A549 (cell line): ENCODE data around the gene STOX1. TPM values are rescaled to one million over a fixed set of nuclear protein-coding genes. Genes with fewer than 3 reads are reported as not detected.

Experiments
- ATAC-seq, 2 experiments: fragments of 200-7000 bp in 1 of 2; fragments of >200 bp in 1 of 2; cut with Nextera tagmentation in 1 of 2; cut with Tn5 transposase in 1 of 2; 3 replicates each; pipeline versions ENCODE4 v1.8.0 to v1.9.1; 2018 to 2020; ENCODE audit warnings: mild to moderate bottlenecking in 1 of 2, moderate library complexity in 1 of 2
- CTCF ChIA-PET: fragments of 300-600 bp; sonication (Branson Sonifier 250); formaldehyde crosslinking; extraction: SDS; loops from one replicate; lab custom pipeline; 2021; ENCODE audit warnings: antibody characterized with exemption, inconsistent platforms; lab: Yijun Ruan, JAX
- POLR2A ChIA-PET: fragments of 350-600 bp; formaldehyde crosslinking; extraction: SDS; loops from one replicate; lab custom pipeline; 2021; ENCODE audit warnings: antibody characterized with exemption, inconsistent platforms; lab: Yijun Ruan, JAX
- DNase-seq, 2 experiments: peaks; one replicate each; pipeline versions ENCODE4 v3.0.0 to v3.0.0-alpha.2; 2011 to 2016; ENCODE audit warnings: low read depth in 1 of 2, low spot score in 1 of 2
- FAIRE-seq: peaks from 2 replicates; lab custom pipeline; 2011; peaks lifted over from hg19 to GRCh38; lab: Jason Lieb, UNC
- H3K27ac ChIP-seq, 2 experiments: fragments of >200 bp; sonication (Bioruptor Twin); formaldehyde crosslinking; 3 replicates each; pipeline ENCODE4 v1.5.1; 2016 to 2017
- H3K4me1 ChIP-seq: fragments of >200 bp; sonication (Bioruptor Twin); formaldehyde crosslinking; 3 replicates; pipeline ENCODE4 v1.6.1; 2016
- H3K4me2 ChIP-seq: fragments of >200 bp; sonication (Bioruptor Twin); formaldehyde crosslinking; 3 replicates; pipeline ENCODE4 v1.6.1; 2016
- H3K4me3 ChIP-seq: fragments of >200 bp; sonication (Bioruptor Twin); formaldehyde crosslinking; 3 replicates; pipeline ENCODE4 v1.5.1; 2016
- H3K9me3 ChIP-seq: fragments of >200 bp; sonication (Bioruptor Twin); formaldehyde crosslinking; 3 replicates; pipeline ENCODE4 v1.6.1; 2016
- ATOH8 ChIP-seq: fragments of 250-450 bp; sonication (Bioruptor Pico); IDR thresholded peaks from 2 replicates; pipeline ENCODE4 v1.5.0; 2020; ENCODE audit warnings: low read depth, mild to moderate bottlenecking, moderate library complexity
- CEBPB ChIP-seq, 2 experiments: fragments of >200 bp in 1 of 2; sonication (Bioruptor Twin) in 1 of 2; formaldehyde crosslinking in 1 of 2; IDR thresholded peaks; 2 replicates each; pipeline ENCODE4 v1.6.1; 2012 to 2016
- CTCF ChIP-seq: fragments of >200 bp; sonication (Bioruptor Twin); formaldehyde crosslinking; IDR thresholded peaks from 3 replicates; pipeline ENCODE4 v1.5.1; 2016
- ESRRA ChIP-seq: fragments of 150-350 bp; IDR thresholded peaks from 2 replicates; pipeline ENCODE4 v1.6.1; 2014; ENCODE audit warnings: mild to moderate bottlenecking, low read length, borderline replicate concordance
- GATA3 ChIP-seq: IDR thresholded peaks from 2 replicates; pipeline ENCODE4 v1.6.1; 2012; ENCODE audit warnings: borderline replicate concordance
- HMGXB4 ChIP-seq: fragments of 250-450 bp; sonication (Bioruptor Pico); IDR thresholded peaks from 2 replicates; pipeline ENCODE4 v1.5.0; 2021; ENCODE audit warnings: mild to moderate bottlenecking, moderate library complexity, borderline replicate concordance
- HOXB13 ChIP-seq: fragments of 250-450 bp; sonication (Bioruptor Pico); IDR thresholded peaks from 2 replicates; pipeline ENCODE4 v1.5.0; 2020; ENCODE audit warnings: low read depth, mild to moderate bottlenecking, moderate library complexity
- KDM1A ChIP-seq: fragments of 200-600 bp; sonication (generic); IDR thresholded peaks from 2 replicates; pipeline ENCODE4 v1.6.1; 2016; ENCODE audit warnings: low read depth, mild to moderate bottlenecking
- KDM5A ChIP-seq: fragments of 200-600 bp; sonication (generic); IDR thresholded peaks from 2 replicates; pipeline ENCODE4 v1.6.1; 2016; ENCODE audit warnings: antibody characterized with exemption, mild to moderate bottlenecking
- MYC ChIP-seq: IDR thresholded peaks from 2 replicates; pipeline ENCODE4 v1.6.1; 2012; ENCODE audit warnings: mild to moderate bottlenecking, inconsistent platforms, low read length, improper control_type of control experiment, borderline replicate concordance
- PBX3 ChIP-seq: IDR thresholded peaks from 2 replicates; pipeline ENCODE4 v1.6.1; 2012
- POLR2A ChIP-seq: IDR thresholded peaks from 2 replicates; pipeline ENCODE4 v1.6.1; 2012; ENCODE audit warnings: mild to moderate bottlenecking, low read length
- REST ChIP-seq: fragments of 200-600 bp; sonication (generic); IDR thresholded peaks from 2 replicates; pipeline ENCODE4 v1.6.1; 2016; ENCODE audit warnings: antibody characterized with exemption, mild to moderate bottlenecking, moderate library complexity
- TFCP2L1 ChIP-seq: fragments of 250-450 bp; sonication (Bioruptor Pico); IDR thresholded peaks from 2 replicates; pipeline ENCODE4 v1.5.0; 2021; ENCODE audit warnings: mild to moderate bottlenecking
- USF2 ChIP-seq: fragments of 450-650 bp; IDR thresholded peaks from 2 replicates; pipeline ENCODE4 v1.6.1; 2014; ENCODE audit warnings: antibody characterized with exemption
- ZC3H11A ChIP-seq: fragments of 450-650 bp; IDR thresholded peaks from 2 replicates; pipeline ENCODE4 v1.6.1; 2014; ENCODE audit warnings: antibody characterized with exemption, mild to moderate bottlenecking
- ZFP36 ChIP-seq: fragments of 450-650 bp; IDR thresholded peaks from 2 replicates; pipeline ENCODE4 v1.6.1; 2014; ENCODE audit warnings: borderline replicate concordance; ENCODE audit not compliant: partially characterized antibody
- WGBS: methylation state at CpG from one replicate; pipeline ENCODE4 v1.1.6; 2017; ENCODE audit errors: missing lambda C conversion rate; 5-methylcytosine and 5-hydroxymethylcytosine counted together
- polyA plus RNA-seq, 4 experiments: library from polyadenylated mRNA; depleted of rRNA in 3 of 4; stranded (reverse); fragments of >200 nt; fragmentation: RNase III in 1 of 4; extraction: RNeasy Plus Mini Kit Qiagen cat#74134 plus additional on column Dnase treatment in 1 of 4; gene quantifications; 2 replicates in 3 of 4; 3 replicates in 1 of 4; pipeline ENCODE4 v1.2.3, GENCODE V29; 2011 to 2017

The STOX1 gene
- polyA plus RNA-seq, 2 of the 4 experiments (the other 2 are of a cell fraction): 0.94 to 1.6 TPM

- CTCF ChIA-PET: interaction anchor here (1.0 kb wide), 1 partner anchor 10 kb away, joined by 3 read pairs; no protein-coding TSS in a partner anchor
- FAIRE-seq: no peak
- Histone ChIP-seq H3K4me1 (peaks cover 13% of the 10 kb centered on the region; the same call in 2 of the 3 replicates), H3K27ac (no peak overlapping the region), H3K9me3 (peaks cover 7% of the 10 kb centered on the region; the same call in 2 of the 3 replicates), H3K4me3 (no peak overlapping the region), H3K4me2 (no peak overlapping the region)
- POLR2A ChIA-PET: no interaction called here
- DNase-seq: no peak
- WGBS: 52% methylated on average over 2 of the region's 2 CpGs
- TF ChIP-seq ATOH8: no peak
- TF ChIP-seq HMGXB4 (CRISPR knock-in tag): no peak
- no peak for TF ChIP-seq HOXB13 (CRISPR knock-in tag)
- no peak for TF ChIP-seq KDM1A
- no peak for TF ChIP-seq MYC
- no peak for TF ChIP-seq POLR2A
- TF ChIP-seq GATA3: no peak
- no peak for TF ChIP-seq ZC3H11A
- TF ChIP-seq ESRRA: no peak
- TF ChIP-seq CTCF: no peak
- TF ChIP-seq ZFP36: no peak
- no peak for TF ChIP-seq TFCP2L1
- no peak for TF ChIP-seq USF2
- TF ChIP-seq PBX3: no peak
- TF ChIP-seq KDM5A: no peak
- TF ChIP-seq CEBPB (IDR thresholded peaks at IDR 0.05): no peak
- TF ChIP-seq REST: no peak
- no peak for ATAC-seq
Observed at GRCh38 chr10:68869623-68870022, 42.3 kb downstream of the STOX1 start.
